ENCODE results near the gene UBE2G1. TPM values are rescaled to one million over a fixed set of nuclear protein-coding genes. Genes with fewer than 3 reads are reported as not detected.

UBE2G1 gene
- total and polyA plus RNA-seq, 2 of the 13 experiments (the other 11 are each of a cell fraction or from before 2014, with no cell fraction given) = 27.9 to 42.6 TPM

DNA sequence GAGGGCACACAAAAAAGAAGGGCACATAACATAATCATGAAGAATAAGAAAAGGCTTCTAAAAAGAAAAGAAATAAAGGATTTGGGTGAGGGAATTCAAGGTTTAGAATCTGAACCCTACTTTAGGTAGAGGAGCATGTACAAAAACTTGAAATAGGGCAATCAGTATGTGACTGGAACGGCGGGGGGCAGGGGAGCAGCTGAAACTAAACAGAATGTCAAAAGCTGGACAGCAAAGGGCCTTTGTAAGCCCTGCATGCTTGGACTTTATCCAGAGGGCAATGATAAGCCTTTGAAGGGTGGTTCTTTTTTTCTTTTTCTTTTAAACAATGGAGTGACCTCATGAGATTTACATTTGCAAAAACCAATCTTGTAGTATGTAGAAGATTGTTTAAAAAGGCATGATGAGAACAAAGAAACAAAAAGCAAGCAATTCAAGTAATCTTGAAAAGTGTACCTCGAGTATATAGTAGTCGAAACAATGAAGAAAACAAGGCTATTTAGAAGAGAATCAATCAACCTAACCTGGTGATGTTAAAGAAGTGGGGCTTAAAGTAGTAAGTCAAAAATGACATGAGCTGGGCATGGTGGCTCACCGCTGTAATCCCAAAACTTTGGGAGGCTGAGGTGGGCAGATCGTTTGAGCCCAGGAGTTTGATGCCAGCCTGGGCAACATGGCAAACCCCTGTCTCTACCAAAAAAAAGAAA, 56.0 kb downstream of the UBE2G1 start (continued):
- TF ChIP-seq AKAP8 (CRISPR knock-in tag; IDR thresholded peaks at IDR 0.05) (no peak), ZC3H4 (CRISPR knock-in tag; IDR thresholded peaks at IDR 0.05; ENCODE audit: borderline replicate concordance) (no peak), POLR2A (IDR thresholded peaks at IDR 0.05; ENCODE audit: insufficient read depth in 1 of 2, low read depth in 2 of 2, low read length in 2 of 2) (no peak), ZNF430 (CRISPR knock-in tag; IDR thresholded peaks at IDR 0.05) (no peak), ZNF598 (CRISPR knock-in tag; IDR thresholded peaks at IDR 0.05; ENCODE audit: borderline replicate concordance) (no peak), ZNF660 (CRISPR knock-in tag; IDR thresholded peaks at IDR 0.05; ENCODE audit: borderline replicate concordance, low read depth) (no peak), SMAD1 (CRISPR knock-in tag; IDR thresholded peaks at IDR 0.05; ENCODE audit: borderline replicate concordance, low read depth) (no peak), GFI1 (CRISPR knock-in tag; IDR thresholded peaks at IDR 0.05; ENCODE audit: borderline replicate concordance) (peak; percentile 85), ZBTB8A (CRISPR knock-in tag; IDR thresholded peaks at IDR 0.05; ENCODE audit: borderline replicate concordance, low read depth) (no peak), ZBTB37 (CRISPR knock-in tag; IDR thresholded peaks at IDR 0.05) (no peak), KAT2B (IDR thresholded peaks at IDR 0.05; ENCODE audit: borderline replicate concordance, low read depth, low read length) (no peak), ZNF75D (CRISPR knock-in tag; IDR thresholded peaks at IDR 0.05; ENCODE audit: borderline replicate concordance) (no peak), ZNF382 (CRISPR knock-in tag; IDR thresholded peaks at IDR 0.05; ENCODE audit: borderline replicate concordance) (no peak), THAP7 (CRISPR knock-in tag; IDR thresholded peaks at IDR 0.05) (no peak), SOX13 (IDR thresholded peaks at IDR 0.05) (peak; percentile 97), SOX13 (CRISPR knock-in tag; conservative IDR thresholded peaks at IDR 0.05 in 1 of 2, IDR thresholded peaks at IDR 0.05 in 1 of 2) (peak in 1 of 2 experiments; percentile 100; a peak in 2 of 4 replicates), HNF4G (IDR thresholded peaks at IDR 0.05; ENCODE audit: borderline replicate concordance, low read depth, low read length) (peak; percentile 90), HNF4G (CRISPR knock-in tag; IDR thresholded peaks at IDR 0.05; ENCODE audit: borderline replicate concordance, low read depth) (no peak; the same call in 1 of the 2 replicates), IKZF4 (CRISPR knock-in tag; IDR thresholded peaks at IDR 0.05; ENCODE audit: borderline replicate concordance, low read depth, not compliant biosample characterization) (no peak), SMARCE1 (IDR thresholded peaks at IDR 0.05; ENCODE audit: borderline replicate concordance) (no peak), ATRX (CRISPR knock-in tag; IDR thresholded peaks at IDR 0.05; ENCODE audit: borderline replicate concordance) (no peak), POGZ (CRISPR knock-in tag; IDR thresholded peaks at IDR 0.05) (peak; percentile 57), ATM (IDR thresholded peaks at IDR 0.05; ENCODE audit: borderline replicate concordance) (no peak), CREM (IDR thresholded peaks at IDR 0.05) (peak; percentile 52; the same call in 1 of the 2 replicates), CREM (CRISPR knock-in tag; IDR thresholded peaks at IDR 0.05) (no peak), CEBPB (IDR thresholded peaks at IDR 0.05; ENCODE audit: borderline replicate concordance, low read depth, low read length) (no peak)
- TF ChIP-seq, protein P1, sequence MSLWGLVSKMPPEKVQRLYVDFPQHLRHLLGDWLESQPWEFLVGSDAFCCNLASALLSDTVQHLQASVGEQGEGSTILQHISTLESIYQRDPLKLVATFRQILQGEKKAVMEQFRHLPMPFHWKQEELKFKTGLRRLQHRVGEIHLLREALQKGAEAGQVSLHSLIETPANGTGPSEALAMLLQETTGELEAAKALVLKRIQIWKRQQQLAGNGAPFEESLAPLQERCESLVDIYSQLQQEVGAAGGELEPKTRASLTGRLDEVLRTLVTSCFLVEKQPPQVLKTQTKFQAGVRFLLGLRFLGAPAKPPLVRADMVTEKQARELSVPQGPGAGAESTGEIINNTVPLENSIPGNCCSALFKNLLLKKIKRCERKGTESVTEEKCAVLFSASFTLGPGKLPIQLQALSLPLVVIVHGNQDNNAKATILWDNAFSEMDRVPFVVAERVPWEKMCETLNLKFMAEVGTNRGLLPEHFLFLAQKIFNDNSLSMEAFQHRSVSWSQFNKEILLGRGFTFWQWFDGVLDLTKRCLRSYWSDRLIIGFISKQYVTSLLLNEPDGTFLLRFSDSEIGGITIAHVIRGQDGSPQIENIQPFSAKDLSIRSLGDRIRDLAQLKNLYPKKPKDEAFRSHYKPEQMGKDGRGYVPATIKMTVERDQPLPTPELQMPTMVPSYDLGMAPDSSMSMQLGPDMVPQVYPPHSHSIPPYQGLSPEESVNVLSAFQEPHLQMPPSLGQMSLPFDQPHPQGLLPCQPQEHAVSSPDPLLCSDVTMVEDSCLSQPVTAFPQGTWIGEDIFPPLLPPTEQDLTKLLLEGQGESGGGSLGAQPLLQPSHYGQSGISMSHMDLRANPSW (CRISPR knock-in tag; IDR thresholded peaks at IDR 0.05; ENCODE audit: borderline replicate concordance) = no peak

Data from HepG2 (cell line).